ENCODE data around the gene LTBP3. TPM values are rescaled to one million over a fixed set of nuclear protein-coding genes. Genes with fewer than 3 reads are reported as not detected.

LTBP3 gene
- total and polyA plus RNA-seq, 2 experiments from 2014 or later = 53.7 to 85.3 TPM

- Histone ChIP-seq H3K4me1 (ENCODE audit: insufficient read depth) (peaks cover 51% of the 10 kb centered on the region), H3K27ac (peak overlapping the region; percentile 57), H3K4me3 (no peak overlapping the region), H3K4me2 (peak overlapping the region; percentile 98), H3K36me3 (replicated peaks; ENCODE audit: insufficient read depth, low read depth) (no peaks in the 10 kb centered on the region), H3K9me3 (ENCODE audit: low read depth) (no peaks in the 10 kb centered on the region), H3K79me2 (peaks cover 59% of the 10 kb centered on the region), H3K27me3 (no peaks in the 10 kb centered on the region), H4K20me1 (ENCODE audit: insufficient read depth, poor library complexity, severe bottlenecking) (peaks cover 19% of the 10 kb centered on the region), H2AFZ (no peak overlapping the region), H3K9me2 (replicated peaks; ENCODE audit: insufficient read depth) (no peaks in the 10 kb centered on the region)
- WGBS (ENCODE audit: low lambda C conversion rate, missing lambda C conversion rate) = 94% methylated on average over 9 of the region's 9 CpGs
- TF ChIP-seq EZH2 (IDR thresholded peaks at IDR 0.05; ENCODE audit: borderline replicate concordance) (no peak), CTCF (IDR thresholded peaks at IDR 0.05; ENCODE audit: poor library complexity) (no peak)
- no peak for DNase-seq (ENCODE audit: low spot score)
Observed at GRCh38 chr11:65571420-65571819, 13.3 kb upstream of the LTBP3 start.

GRCh38 chr11:65569973-65570918 lies 12.1 kb upstream of the LTBP3 start, which contains the start of gene ZNRD2:
ZNRD2 (plus strand) TSS chr11:65570477; CDS start chr11:65570492, 15 bp downstream.
- Histone ChIP-seq H3K79me2 (peaks cover 59% of the 10 kb centered on the region), H3K9me2 (replicated peaks; ENCODE audit: insufficient read depth) (no peaks in the 10 kb centered on the region), H3K27ac (peak within 1 kb of the TSS; percentile 84), H2AFZ (peak within 1 kb of the TSS; percentile 49), H4K20me1 (ENCODE audit: insufficient read depth, poor library complexity, severe bottlenecking) (peaks cover 19% of the 10 kb centered on the region), H3K36me3 (replicated peaks; ENCODE audit: insufficient read depth, low read depth) (no peaks in the 10 kb centered on the region), H3K4me1 (ENCODE audit: insufficient read depth) (peaks cover 43% of the 10 kb centered on the region), H3K9me3 (ENCODE audit: low read depth) (no peaks in the 10 kb centered on the region), H3K27me3 (no peaks in the 10 kb centered on the region), H3K4me2 (peak within 1 kb of the TSS; percentile 98), H3K4me3 (peak within 1 kb of the TSS; percentile 64)
- TF ChIP-seq CTCF (IDR thresholded peaks at IDR 0.05; ENCODE audit: poor library complexity) (peak; percentile 69), EZH2 (IDR thresholded peaks at IDR 0.05; ENCODE audit: borderline replicate concordance) (no peak), EZH2phosphoT487 (IDR thresholded peaks at IDR 0.05; ENCODE audit: low read depth, severe bottlenecking, unreplicated experiment) (no peak)
- 1% methylated on average over 84 of the region's 89 CpGs for WGBS (ENCODE audit: low lambda C conversion rate, missing lambda C conversion rate)
- peak; percentile 99 for DNase-seq (ENCODE audit: low spot score)

GRCh38 chr11:65569164-65569972 lies 11.2 kb upstream of the LTBP3 start:
- Histone ChIP-seq H3K36me3 (replicated peaks; ENCODE audit: insufficient read depth, low read depth) (no peaks in the 10 kb centered on the region), H3K27me3 (no peaks in the 10 kb centered on the region), H3K9me2 (replicated peaks; ENCODE audit: insufficient read depth) (no peaks in the 10 kb centered on the region), H3K4me3 (peak overlapping the region; percentile 53), H2AFZ (peak overlapping the region; percentile 49), H3K4me2 (peak overlapping the region; percentile 91), H3K79me2 (peaks cover 59% of the 10 kb centered on the region), H3K27ac (peak overlapping the region; percentile 84), H3K9me3 (ENCODE audit: low read depth) (no peaks in the 10 kb centered on the region), H4K20me1 (ENCODE audit: insufficient read depth, poor library complexity, severe bottlenecking) (peaks cover 14% of the 10 kb centered on the region), H3K4me1 (ENCODE audit: insufficient read depth) (peaks cover 37% of the 10 kb centered on the region)
- no peak for TF ChIP-seq CTCF (IDR thresholded peaks at IDR 0.05; ENCODE audit: poor library complexity)
- TF ChIP-seq EZH2 (IDR thresholded peaks at IDR 0.05; ENCODE audit: borderline replicate concordance) = no peak
- no peak for TF ChIP-seq EZH2phosphoT487 (IDR thresholded peaks at IDR 0.05; ENCODE audit: low read depth, severe bottlenecking, unreplicated experiment)
- DNase-seq (ENCODE audit: low spot score) = no peak
- WGBS (ENCODE audit: low lambda C conversion rate, missing lambda C conversion rate) = 16% methylated on average over 28 of the region's 28 CpGs
